ENCODE results near the gene SH3PXD2B.

SH3PXD2B gene

GRCh38 chr5:172433513-172433912, 20.8 kb downstream of the SH3PXD2B start:
- H3K4me3 Mint-ChIP-seq: no peak overlapping the region
- H3K36me3 Mint-ChIP-seq (ENCODE audit: insufficient read depth): no peaks in the 10 kb centered on the region
- H3K9me3 Mint-ChIP-seq: no peaks in the 10 kb centered on the region
- no peak overlapping the region for H3K27ac Mint-ChIP-seq
- peaks cover 12 to 24% of the 10 kb centered on the region in 2 donors for H3K27me3 Mint-ChIP-seq
- ATAC-seq (replicated peaks) (no peak), DNase-seq (no peak)
- H3K4me1 Mint-ChIP-seq (ENCODE audit: low read depth in 2 of 2): no peaks in the 10 kb centered on the region

GRCh38 chr5:172433071-172433470, 21.3 kb downstream of the SH3PXD2B start:
- Mint-ChIP-seq H3K27ac (no peak overlapping the region), H3K9me3 (no peaks in the 10 kb centered on the region), H3K4me1 (ENCODE audit: low read depth in 2 of 2) (no peaks in the 10 kb centered on the region), H3K27me3 (peaks cover 10 to 20% of the 10 kb centered on the region in 2 donors), H3K4me3 (no peak overlapping the region), H3K36me3 (ENCODE audit: insufficient read depth) (no peaks in the 10 kb centered on the region)
- no peak for DNase-seq
- ATAC-seq (replicated peaks): no peak

- Mint-ChIP-seq H3K9me3 (no peaks in the 10 kb centered on the region), H3K4me3 (no peak overlapping the region), H3K36me3 (ENCODE audit: insufficient read depth) (no peaks in the 10 kb centered on the region), H3K4me1 (ENCODE audit: low read depth in 2 of 2) (no peaks in the 10 kb centered on the region), H3K27ac (no peak overlapping the region), H3K27me3 (peaks cover 25 to 27% of the 10 kb centered on the region in 2 donors)
- ATAC-seq (replicated peaks): no peak
- no peak for DNase-seq
Observed at GRCh38 chr5:172430354-172430753, 24.0 kb downstream of the SH3PXD2B start.

GRCh38 chr5:172429201-172429940, 25.0 kb downstream of the SH3PXD2B start:
- Mint-ChIP-seq H3K27ac (no peak overlapping the region), H3K27me3 (peaks cover 33 to 35% of the 10 kb centered on the region in 2 donors), H3K9me3 (no peaks in the 10 kb centered on the region), H3K4me3 (no peak overlapping the region), H3K36me3 (ENCODE audit: insufficient read depth) (no peaks in the 10 kb centered on the region), H3K4me1 (ENCODE audit: low read depth in 2 of 2) (no peaks in the 10 kb centered on the region)
- DNase-seq (no peak), ATAC-seq (replicated peaks) (no peak)

GRCh38 chr5:172428224-172429166, 25.8 kb downstream of the SH3PXD2B start:
- DNase-seq (no peak), ATAC-seq (replicated peaks) (no peak)
- no peaks in the 10 kb centered on the region for H3K4me1 Mint-ChIP-seq (ENCODE audit: low read depth in 2 of 2)
- H3K9me3 Mint-ChIP-seq: no peaks in the 10 kb centered on the region
- H3K36me3 Mint-ChIP-seq (ENCODE audit: insufficient read depth): no peaks in the 10 kb centered on the region
- H3K27me3 Mint-ChIP-seq: peaks cover 33 to 42% of the 10 kb centered on the region in 2 donors
- H3K27ac Mint-ChIP-seq: no peak overlapping the region
- H3K4me3 Mint-ChIP-seq: no peak overlapping the region

GRCh38 chr5:172427202-172427601, 27.1 kb downstream of the SH3PXD2B start:
- H3K4me3 Mint-ChIP-seq: no peak overlapping the region
- peaks cover 33 to 50% of the 10 kb centered on the region in 2 donors for H3K27me3 Mint-ChIP-seq
- no peak for ATAC-seq (replicated peaks)
- DNase-seq: no peak
- H3K36me3 Mint-ChIP-seq (ENCODE audit: insufficient read depth): no peaks in the 10 kb centered on the region
- no peaks in the 10 kb centered on the region for H3K4me1 Mint-ChIP-seq (ENCODE audit: low read depth in 2 of 2)
- no peak overlapping the region for H3K27ac Mint-ChIP-seq
- H3K9me3 Mint-ChIP-seq: no peaks in the 10 kb centered on the region

GRCh38 chr5:172426086-172426485, 28.2 kb downstream of the SH3PXD2B start:
- Mint-ChIP-seq H3K4me1 (ENCODE audit: low read depth in 2 of 2) (no peaks in the 10 kb centered on the region), H3K4me3 (no peak overlapping the region), H3K36me3 (ENCODE audit: insufficient read depth) (no peaks in the 10 kb centered on the region), H3K27ac (no peak overlapping the region), H3K27me3 (peaks cover 33 to 58% of the 10 kb centered on the region in 2 donors), H3K9me3 (no peaks in the 10 kb centered on the region)
- no peak for DNase-seq
- ATAC-seq (replicated peaks): no peak

GRCh38 chr5:172425402-172425801, 28.9 kb downstream of the SH3PXD2B start:
- Mint-ChIP-seq H3K4me1 (ENCODE audit: low read depth in 2 of 2) (no peaks in the 10 kb centered on the region), H3K4me3 (no peak overlapping the region)

GRCh38 chr5:172424808-172425207, 29.5 kb downstream of the SH3PXD2B start:
- Mint-ChIP-seq H3K27me3 (peaks cover 27 to 60% of the 10 kb centered on the region in 2 donors), H3K9me3 (no peaks in the 10 kb centered on the region), H3K27ac (no peak overlapping the region), H3K4me1 (ENCODE audit: low read depth in 2 of 2) (no peaks in the 10 kb centered on the region), H3K36me3 (ENCODE audit: insufficient read depth) (no peaks in the 10 kb centered on the region), H3K4me3 (no peak overlapping the region)
- DNase-seq (no peak), ATAC-seq (replicated peaks) (no peak)

More at GRCh38 chr5:172425402-172425801, 28.9 kb downstream of the SH3PXD2B start:
- DNase-seq (no peak), ATAC-seq (replicated peaks) (no peak)
- no peaks in the 10 kb centered on the region for H3K36me3 Mint-ChIP-seq (ENCODE audit: insufficient read depth)
- H3K9me3 Mint-ChIP-seq: no peaks in the 10 kb centered on the region
- no peak overlapping the region for H3K27ac Mint-ChIP-seq
- peaks cover 33 to 60% of the 10 kb centered on the region in 2 donors for H3K27me3 Mint-ChIP-seq

- ATAC-seq (replicated peaks): no peak
- H3K27me3 Mint-ChIP-seq: peaks cover 26 to 66% of the 10 kb centered on the region in 2 donors
- H3K4me3 Mint-ChIP-seq: no peak overlapping the region
- H3K27ac Mint-ChIP-seq: no peak overlapping the region
- H3K9me3 Mint-ChIP-seq: no peaks in the 10 kb centered on the region
- no peaks in the 10 kb centered on the region for H3K4me1 Mint-ChIP-seq (ENCODE audit: low read depth in 2 of 2)
- no peaks in the 10 kb centered on the region for H3K36me3 Mint-ChIP-seq (ENCODE audit: insufficient read depth)
- no peak for DNase-seq
Observed at GRCh38 chr5:172424111-172424490, 30.2 kb downstream of the SH3PXD2B start.

GRCh38 chr5:172423379-172424110, 30.8 kb downstream of the SH3PXD2B start:
- Mint-ChIP-seq H3K27ac (no peak overlapping the region), H3K4me3 (no peak overlapping the region), H3K36me3 (ENCODE audit: insufficient read depth) (no peaks in the 10 kb centered on the region), H3K4me1 (ENCODE audit: low read depth in 2 of 2) (no peaks in the 10 kb centered on the region), H3K27me3 (peaks cover 26 to 69% of the 10 kb centered on the region in 2 donors), H3K9me3 (no peaks in the 10 kb centered on the region)
- no peak for ATAC-seq (replicated peaks)
- DNase-seq: no peak

GRCh38 chr5:172422255-172422654, 32.1 kb downstream of the SH3PXD2B start:
- Mint-ChIP-seq H3K27ac (no peak overlapping the region), H3K27me3 (peaks cover 27 to 71% of the 10 kb centered on the region in 2 donors), H3K9me3 (no peaks in the 10 kb centered on the region), H3K4me1 (ENCODE audit: low read depth in 2 of 2) (no peaks in the 10 kb centered on the region), H3K4me3 (no peak overlapping the region), H3K36me3 (ENCODE audit: insufficient read depth) (no peaks in the 10 kb centered on the region)
- ATAC-seq (replicated peaks) (no peak), DNase-seq (no peak)

- no peak overlapping the region for H3K27ac Mint-ChIP-seq
- no peak for ATAC-seq (replicated peaks)
Observed at GRCh38 chr5:172421020-172421419, 33.3 kb downstream of the SH3PXD2B start.

More at GRCh38 chr5:172421020-172421419, 33.3 kb downstream of the SH3PXD2B start:
- no peaks in the 10 kb centered on the region for H3K36me3 Mint-ChIP-seq (ENCODE audit: insufficient read depth)
- H3K4me3 Mint-ChIP-seq: no peak overlapping the region
- H3K27me3 Mint-ChIP-seq: peaks cover 20 to 65% of the 10 kb centered on the region in 2 donors
- no peaks in the 10 kb centered on the region for H3K9me3 Mint-ChIP-seq
- no peaks in the 10 kb centered on the region for H3K4me1 Mint-ChIP-seq (ENCODE audit: low read depth in 2 of 2)
- no peak for DNase-seq
